HG03066 (cell line): Measurements from ENCODE around the gene MRPL55.

Experiments used
- ATAC-seq: cut with Tn5 transposase; IDR thresholded peaks from one replicate; pipeline ENCODE4 v1.9.1; 2021; ENCODE audit warnings: low read depth; ENCODE audit not compliant: unreplicated experiment

The MRPL55 gene

GRCh38 chr1:228060458-228061190 is 48.5 kb downstream of the MRPL55 start:
- no peak for ATAC-seq

- no peak for ATAC-seq
Measured at GRCh38 chr1:228059634-228060457, 49.3 kb downstream of the MRPL55 start.

GRCh38 chr1:228058949-228059633 is 50.0 kb downstream of the MRPL55 start:
- no peak for ATAC-seq

GRCh38 chr1:228058172-228058948 is 50.7 kb downstream of the MRPL55 start:
- ATAC-seq: no peak
